Measurements from ENCODE around the gene DOCK3.
"Not testable (repeated sequence)": the region's sequence is repeated elsewhere in the genome, so short reads cannot be mapped to it uniquely, and the experiment has no call there.

Gene DOCK3

DNA sequence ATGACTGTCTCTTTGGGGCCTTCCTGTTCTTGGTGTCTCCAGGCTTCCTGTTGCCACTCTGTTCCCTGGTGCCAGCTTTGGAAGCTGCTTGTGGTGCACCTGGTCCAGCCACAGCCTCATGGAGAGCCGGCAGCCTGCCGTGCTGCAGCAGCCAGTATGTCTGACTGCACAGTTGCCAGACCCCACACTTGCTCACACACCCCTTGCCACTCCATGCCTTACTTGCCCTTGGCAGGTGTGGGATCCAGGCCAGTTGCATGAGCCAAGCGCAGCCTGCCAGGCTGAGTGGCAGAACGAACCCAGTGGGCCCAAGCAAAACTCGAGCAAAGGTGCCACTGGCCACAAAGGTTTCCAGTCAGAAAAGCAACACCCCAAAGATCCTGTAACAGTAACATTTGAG is 309.2 kb downstream of the DOCK3 start:
- DNase-seq (ENCODE audit: low spot score) = no peak

DNA sequence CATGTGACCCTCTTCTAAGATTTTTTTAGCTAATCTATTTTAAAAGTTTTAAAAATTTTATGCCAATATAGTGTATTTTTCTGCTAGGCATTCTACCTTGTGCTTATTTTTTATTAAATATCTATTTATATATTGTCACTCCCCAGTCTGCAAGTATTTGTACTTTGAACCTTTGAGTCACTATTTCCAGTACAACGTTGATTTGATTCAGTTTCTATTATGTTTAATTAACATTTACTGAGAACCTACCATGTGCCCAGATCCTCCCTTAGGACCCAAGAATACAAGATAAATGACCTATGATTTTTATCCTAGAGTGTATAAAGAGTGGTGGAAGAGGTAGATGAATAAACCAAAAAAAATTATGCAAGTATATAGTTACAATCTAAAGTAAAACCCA is 311.2 kb downstream of the DOCK3 start:
- DNase-seq (ENCODE audit: low spot score) = no peak

DNA sequence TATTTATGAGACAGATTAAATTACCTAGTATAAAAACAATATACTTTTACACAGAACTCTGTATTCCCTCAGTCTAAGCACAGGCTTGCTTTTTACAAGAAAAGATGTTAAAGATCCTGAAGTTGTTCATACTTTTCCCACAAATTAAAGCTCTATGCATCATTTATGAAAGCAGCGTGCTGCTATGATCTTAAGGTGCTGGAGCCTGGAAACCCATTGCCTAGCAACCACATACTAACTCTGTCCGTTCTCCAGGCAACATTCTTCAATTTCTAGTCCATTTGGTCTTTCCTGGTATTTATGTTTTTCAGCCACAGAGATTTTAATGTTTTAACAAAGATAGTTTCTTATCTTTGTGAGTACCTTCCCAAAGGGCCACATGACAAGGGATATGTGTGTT is 312.0 kb downstream of the DOCK3 start:
- DNase-seq (ENCODE audit: low spot score) = no peak

DNA sequence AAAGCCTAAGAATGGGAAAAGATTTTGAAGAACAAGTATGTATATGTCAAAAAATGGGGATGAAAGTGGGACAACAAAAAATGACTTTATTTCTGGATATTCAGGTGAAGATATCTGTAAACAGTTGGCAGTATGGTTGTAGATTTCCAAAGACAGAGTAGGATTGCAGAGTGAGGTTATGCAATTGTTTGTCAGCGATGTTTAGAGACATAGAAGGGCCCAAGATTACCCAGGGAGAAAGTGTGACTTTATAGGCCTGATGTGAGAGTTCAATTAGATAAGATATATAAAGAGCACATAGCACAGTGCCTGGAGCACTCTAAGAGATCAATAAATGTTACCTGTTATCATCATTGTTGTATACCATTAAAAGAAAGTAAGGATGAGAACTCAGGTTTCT is 319.8 kb downstream of the DOCK3 start:
- no peak for DNase-seq (ENCODE audit: low spot score)

DNA sequence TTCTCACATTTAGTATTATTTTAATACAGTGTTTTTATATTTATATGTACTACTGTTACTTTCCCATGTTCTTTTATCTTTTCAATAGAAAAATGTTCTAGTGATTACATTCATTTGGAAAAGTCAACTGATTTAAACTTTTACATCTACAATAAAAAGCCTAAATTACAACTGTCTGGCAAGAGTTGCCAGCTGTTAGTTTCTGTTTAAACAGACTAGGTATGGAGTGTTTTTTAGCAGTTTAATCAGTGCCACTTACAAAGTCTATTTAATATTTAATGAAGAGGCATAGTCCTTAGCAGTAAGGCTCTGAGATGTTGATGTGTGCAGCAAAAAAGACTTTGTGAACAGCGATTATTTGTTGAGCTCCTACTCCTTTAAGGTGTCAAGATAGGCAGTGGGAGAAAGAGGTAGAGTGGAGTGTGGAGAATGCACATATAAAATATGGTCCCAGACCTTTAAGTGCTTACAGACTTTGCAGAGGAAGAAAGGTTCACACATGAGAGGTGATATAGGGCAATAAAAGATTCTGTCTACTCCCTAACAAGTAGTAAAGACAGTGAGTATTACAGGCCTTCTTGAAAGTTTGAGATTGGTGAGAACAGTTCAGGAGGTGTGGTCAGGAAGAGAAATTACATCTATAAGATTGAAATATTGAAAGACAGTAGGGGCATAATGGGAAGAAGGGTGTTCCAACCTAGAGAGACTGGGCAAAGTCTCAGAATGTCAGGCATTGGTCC is 320.5 kb downstream of the DOCK3 start:
- DNase-seq (ENCODE audit: low spot score) = no peak

DNA sequence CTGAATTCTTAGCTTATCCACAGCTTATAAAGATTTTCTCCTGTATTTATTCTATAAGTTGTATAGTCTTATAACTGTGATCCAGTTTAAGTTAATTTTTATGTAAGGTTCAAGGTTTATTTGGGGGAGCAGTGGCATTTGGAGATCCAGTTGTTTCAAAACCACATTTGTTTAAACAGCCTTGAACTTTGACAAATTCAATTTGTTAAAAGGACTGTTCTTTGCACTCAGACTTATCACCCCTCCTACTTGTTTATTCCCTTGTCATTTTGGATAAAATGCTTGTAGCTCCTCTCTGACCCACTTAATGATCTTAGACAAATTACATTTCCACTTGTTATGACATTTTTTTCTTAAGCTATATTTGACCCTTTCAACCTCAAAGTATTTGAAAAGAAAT is 327.8 kb downstream of the DOCK3 start:
- no peak for DNase-seq (ENCODE audit: low spot score)

DNA sequence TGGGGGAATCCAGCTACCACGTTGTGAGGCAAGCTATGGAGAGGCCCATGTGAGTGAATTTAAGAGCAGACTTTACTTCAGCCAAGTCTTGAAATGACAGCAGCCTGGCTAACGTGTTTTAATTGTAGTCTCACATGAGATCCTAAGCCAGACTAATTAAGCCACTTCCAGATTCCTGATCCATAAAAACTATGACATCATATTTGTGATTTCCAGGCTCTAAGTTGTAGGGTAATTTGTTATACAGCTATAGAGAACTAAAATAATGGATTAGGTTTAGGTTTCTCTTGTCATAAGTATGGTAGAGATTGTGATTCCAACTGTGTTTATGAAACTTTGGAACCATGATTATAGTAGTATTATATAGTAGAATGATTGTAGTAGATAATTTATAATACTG is 329.5 kb downstream of the DOCK3 start:
- DNase-seq (ENCODE audit: low spot score) = no peak

DNA sequence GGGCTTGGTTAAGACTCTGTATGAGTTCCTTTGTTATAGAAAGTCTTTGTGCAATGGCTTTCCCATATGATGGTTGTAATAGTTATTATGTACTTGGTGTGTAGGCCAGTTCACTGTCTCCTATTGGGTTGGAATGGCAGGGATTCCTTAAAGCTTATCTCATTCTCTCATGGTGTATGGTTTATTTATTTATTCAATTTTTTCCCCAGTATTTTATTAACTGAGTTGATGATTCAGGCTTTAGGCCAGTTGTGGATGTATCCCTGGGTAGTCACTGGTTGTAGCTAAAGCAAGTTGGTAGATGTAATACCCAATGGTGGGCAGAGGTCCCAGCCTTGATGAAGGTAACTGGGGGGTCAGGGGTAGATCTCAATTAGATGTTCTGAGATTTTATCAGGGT is 349.4 kb downstream of the DOCK3 start:
- DNase-seq (ENCODE audit: low spot score) = no peak

DNA sequence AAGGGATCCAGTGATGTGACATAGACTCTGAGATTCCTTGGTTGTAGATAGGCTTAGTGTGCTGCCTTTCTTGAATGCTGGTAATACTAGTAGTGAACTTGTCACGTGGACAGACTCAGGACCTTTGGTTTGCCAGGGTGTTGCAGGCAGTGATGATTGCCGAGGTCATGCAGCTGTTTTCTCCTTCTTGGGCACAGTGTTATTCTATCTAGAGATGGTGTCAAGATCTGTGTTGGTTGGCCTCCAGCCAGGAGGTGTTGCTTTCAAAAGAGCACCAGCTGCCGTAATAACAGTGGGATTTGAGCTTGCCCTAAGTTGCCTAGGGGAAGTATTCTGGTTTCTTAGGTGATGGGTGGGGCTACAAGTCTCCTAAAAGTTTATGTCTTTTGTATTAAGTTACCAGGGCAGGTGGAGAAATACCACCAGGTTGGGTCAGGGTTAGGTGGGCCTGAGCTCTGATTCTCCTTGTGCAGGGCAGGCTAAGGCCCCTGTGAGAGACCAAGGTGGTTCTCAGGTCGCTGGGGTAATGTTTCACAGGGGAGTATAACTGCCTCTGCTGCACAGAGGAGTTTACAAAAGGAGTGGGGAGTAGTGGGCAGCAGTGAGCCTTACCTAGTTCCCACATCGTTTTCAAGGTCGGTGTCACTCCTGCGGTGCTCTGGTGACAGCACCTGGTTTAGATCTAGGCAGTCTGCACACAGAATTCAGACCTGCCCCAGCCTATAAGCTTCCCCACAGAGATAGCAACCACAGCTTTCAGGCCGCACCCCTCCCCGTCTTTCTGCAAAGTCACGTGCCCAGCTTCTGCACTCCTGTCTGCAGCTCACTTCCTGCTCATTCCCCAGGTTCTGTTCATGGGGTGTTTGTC is 350.3 kb downstream of the DOCK3 start:
- DNase-seq (ENCODE audit: low spot score) = no peak

DNA sequence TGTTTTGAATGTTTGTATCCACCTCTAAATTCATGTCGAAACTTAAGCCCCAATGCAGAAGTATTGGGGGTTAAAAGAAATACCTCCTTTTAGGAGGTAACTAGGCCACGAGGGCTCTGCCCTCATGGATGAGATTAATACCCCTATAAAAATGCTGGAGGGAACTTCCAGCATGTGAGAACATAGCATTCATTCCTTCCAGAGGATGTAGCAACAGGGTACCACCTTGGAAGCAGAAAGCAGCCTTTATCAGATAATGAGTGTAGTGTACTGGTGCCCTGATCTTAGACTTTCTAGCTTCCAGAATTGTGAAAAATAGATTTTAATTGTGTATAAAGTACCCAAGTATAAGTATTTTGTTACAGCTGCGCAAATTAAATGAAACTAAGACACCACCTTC is 356.9 kb downstream of the DOCK3 start:
- DNase-seq (ENCODE audit: low spot score) = no peak

DNA sequence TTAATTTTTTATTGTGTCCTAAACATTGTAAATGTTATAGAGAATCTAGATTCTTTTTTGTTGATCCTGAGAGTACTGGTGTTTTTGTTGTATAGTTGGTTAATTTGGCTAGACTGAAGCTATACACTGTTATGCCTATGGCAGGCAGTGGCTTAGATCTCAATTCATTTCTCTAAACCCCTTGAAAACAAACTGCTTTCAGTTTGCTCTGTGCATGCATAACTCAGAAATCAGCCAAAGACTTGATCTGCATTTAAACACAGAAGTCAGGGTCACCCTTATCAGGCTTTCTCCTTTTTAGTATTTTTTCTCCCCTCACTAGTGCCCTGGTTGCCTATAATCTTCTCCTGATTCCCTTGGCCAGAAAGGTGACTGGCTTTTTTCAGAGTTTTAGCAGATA is 360.9 kb downstream of the DOCK3 start:
- no peak for DNase-seq (ENCODE audit: low spot score)

DNA sequence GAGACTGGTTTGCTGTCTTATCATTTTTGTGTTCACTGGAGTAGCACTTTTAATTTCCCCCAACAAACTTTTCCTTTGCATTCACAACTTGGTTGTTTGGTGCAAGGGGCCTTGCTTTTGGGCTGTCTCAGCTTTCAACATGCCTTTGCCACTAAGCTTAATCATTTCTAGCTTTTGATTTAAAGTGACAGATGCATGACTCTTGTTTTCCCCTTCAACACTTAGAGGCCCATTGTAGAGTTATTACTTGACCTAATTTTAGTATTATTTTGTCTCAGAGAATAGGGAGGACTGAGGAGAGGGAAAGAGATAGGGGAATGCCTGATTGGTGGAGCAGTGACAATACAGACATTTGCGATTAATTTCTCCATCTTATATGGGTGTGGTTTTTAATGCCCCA is 370.3 kb downstream of the DOCK3 start:
- no peak for DNase-seq (ENCODE audit: low spot score)

DNA sequence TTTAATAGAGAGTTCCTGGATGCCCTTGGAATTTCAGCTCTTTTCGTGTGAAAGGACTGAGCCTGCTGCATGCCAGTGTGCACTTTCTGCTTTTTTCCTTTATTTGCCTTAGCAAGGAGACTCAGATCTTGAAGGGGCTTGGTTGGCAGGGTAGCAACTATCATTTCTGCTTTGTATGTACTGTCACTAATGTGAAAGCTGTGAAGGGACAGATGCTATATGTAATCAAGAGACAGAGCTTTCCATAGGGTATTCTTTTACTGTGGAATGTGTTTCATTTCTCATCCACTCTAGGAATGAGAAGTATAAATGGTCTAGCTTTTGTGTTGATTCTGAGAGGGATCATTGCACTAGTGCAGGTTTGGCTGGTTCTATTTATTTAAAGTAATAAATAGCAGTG is 377.8 kb downstream of the DOCK3 start:
- DNase-seq (ENCODE audit: low spot score) = no peak

DNA sequence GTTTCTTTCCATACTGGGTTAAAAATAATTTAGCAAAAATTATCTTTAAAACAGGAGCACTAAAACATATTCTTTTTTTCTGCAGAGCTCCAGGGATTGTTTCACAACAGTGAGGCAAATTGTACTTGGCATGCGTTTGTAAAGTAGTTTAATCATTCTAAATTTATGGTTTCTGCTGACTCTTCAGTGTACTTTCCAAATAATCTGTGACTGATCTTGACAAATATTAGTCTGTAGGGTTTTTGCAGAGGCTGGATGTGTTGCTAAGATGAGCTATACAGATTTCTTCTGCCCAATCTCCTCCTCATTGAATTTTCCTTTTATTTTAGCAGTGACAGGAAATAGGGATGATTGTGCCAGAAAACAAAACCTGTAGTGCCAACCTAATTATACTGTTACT is 382.4 kb downstream of the DOCK3 start:
- no peak for DNase-seq (ENCODE audit: low spot score)

DNA sequence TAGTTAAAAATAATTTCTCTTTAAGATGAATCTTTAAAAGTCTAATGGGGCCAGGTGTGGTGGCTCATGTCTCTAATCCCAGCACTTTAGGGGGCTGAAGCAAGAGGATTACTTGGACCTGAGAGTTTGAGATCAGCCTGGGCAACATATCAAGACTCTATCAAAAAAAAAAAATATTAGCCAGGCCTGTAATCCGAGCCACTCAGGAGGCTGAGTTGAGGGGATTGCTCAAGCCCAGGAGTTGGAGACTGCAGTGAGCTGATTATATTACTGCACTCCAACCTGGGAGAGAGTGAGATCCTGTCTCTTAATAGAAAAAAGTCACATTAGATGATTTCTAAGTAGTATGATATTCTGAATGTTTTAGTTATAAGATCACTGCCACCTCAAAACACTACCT is 388.3 kb downstream of the DOCK3 start:
- DNase-seq (ENCODE audit: low spot score) = no peak

DNA sequence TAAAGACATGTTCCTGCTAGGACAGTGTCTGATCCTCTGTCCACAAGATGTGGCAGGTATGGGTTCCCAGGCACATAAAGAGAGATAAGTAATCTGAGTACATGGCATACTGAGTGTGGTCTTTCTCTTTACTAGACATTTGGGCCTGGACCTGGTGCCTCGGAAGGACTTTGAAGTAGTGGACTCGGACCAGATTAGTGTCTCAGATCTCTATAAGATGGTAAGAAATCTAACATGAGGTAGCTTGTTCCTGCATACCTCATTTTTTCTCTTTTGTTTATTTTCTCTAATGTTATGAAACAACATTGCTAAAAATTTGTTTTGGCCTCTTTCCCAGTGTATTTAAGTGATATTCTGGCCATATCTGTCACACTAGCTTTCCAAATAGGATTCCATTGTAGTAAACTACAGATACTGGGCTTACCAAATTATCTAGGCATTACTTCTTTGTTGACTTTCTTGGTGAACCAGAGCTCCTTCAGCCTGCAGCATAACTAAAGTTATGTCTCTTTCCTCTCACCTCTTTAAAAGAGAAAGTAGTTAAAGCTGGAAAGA is 400.6 kb downstream of the DOCK3 start:
- no peak for DNase-seq (ENCODE audit: low spot score)

DNA sequence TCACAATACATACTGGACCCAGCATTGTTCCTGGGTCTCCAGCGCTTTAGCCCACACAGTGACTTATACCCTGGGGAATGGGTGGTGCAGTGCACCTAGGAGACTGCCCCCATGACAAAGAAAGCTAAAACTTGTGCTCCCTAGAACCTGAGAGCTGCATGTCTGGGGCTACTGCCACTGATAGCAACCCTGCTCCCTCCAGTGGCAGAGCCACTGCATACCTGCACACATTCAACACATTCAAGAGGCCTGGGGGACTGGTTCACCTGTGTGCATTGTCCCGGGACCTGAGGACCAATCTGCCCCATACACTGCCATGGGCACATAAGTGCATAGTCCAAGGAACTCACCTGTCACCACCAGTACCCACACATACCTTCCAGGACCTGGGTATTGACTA is 407.6 kb downstream of the DOCK3 start:
- no peak for DNase-seq (ENCODE audit: low spot score)

DNA sequence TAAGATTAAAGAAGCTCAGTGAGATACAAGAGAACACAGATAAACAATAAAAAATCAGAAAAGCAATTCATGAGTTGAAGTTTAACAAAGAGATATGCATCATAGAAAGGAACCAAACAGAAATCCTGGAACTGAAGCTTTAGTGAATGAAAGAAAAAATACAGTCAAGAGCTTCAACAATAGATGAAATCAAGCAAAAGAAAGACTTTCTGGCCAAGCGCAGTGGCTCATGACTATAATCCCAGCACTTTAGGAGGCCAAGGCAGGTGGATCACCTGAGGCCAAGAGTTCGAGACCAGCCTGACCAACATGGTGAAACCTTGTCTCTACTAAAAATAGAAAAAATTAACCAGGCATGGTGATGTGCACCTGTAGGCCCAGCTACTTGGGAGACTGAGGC is 408.8 kb downstream of the DOCK3 start:
- DNase-seq (ENCODE audit: low spot score) = no peak

DNA sequence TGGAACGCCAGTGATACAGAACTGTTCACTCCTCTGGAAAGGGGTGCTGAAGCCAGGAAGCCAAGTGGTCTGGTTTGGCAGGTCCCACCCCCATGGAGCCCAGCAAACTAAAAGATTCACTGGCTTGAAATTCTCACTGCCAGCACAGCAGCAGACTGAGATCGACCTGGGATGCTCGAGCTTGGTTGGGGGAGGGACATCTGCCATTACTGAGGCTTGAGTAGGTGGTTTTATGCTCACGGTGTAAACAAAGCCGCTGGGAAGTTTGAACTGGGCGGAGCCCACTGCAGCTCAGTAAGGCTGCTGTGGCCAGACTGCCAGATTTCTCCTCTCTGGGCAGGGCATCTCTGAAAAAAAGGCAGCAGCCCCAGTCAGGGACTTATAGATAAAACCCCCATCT is 417.4 kb downstream of the DOCK3 start:
- not testable (repeated sequence) for DNase-seq (ENCODE audit: low spot score)

DNA sequence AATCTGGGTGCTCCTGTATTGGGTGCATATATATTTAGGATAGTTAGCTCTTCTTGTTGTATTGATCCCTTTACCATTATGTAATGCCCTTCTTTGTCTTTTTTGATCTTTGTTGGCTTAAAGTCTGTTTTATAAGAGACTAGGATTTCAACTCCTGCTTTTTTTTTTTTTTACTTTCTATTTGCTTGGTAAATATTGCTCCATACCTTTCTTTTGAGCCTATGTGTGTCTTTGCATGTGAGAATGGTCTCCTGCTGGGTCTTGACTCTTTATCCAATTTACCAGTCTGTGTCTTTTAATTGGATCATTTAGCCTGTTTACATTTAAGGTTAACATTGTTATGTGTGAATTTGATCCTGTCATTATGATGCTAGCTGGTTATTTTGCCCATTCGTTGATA is 420.1 kb downstream of the DOCK3 start:
- DNase-seq (ENCODE audit: low spot score) = not testable (repeated sequence)

DNA sequence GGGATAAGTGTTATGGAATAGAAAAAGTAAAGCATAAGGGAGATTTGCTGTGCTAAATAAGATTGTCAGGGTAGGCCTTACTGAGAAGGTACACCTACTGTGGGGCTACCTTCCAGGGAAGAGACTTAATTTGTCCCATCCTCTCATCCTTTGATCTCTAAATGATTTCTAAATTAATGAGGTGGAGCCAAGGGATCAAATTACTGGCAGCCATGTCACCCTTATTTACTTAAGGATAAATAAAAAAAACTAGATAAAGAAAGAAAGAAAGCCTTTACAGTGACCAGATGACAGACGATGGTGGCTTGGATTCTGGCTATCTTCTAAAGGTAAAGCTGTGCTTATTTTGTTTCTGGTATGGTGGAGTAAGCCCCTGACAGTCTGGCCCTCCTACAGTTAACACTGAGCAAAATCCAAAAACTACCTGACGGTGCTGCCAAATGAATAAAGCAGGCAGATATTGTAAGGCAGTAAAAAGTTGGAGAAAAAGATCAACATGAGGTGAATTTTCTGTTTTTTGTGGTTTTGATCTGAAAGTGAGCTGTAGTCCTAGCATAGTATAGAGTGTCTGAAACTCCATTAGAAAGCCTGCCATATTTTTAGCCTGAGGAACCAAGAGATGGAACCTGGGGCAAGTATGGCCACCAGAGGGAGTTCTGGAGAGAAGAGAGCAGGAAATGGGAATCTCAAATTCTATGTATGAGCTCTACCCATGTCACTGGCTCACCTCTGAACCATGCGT is 425.2 kb downstream of the DOCK3 start:
- DNase-seq (ENCODE audit: low spot score) = peak; percentile 39

DNA sequence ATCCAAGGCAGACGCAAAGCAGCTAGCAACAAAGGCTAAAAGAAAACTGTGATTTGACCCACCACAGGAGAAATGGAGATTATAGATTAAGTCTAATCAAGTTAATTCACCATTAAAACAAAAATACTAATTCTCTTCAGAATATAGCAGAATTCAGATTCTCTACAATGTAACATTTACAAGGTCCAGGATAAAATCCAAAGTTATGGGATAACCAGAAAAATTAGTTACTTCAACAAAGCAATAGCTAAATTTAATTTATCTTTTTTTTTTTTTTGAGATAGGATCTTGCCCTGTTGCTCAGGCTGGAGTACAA is 425.8 kb downstream of the DOCK3 start:
- DNase-seq (ENCODE audit: low spot score) = no peak

DNA sequence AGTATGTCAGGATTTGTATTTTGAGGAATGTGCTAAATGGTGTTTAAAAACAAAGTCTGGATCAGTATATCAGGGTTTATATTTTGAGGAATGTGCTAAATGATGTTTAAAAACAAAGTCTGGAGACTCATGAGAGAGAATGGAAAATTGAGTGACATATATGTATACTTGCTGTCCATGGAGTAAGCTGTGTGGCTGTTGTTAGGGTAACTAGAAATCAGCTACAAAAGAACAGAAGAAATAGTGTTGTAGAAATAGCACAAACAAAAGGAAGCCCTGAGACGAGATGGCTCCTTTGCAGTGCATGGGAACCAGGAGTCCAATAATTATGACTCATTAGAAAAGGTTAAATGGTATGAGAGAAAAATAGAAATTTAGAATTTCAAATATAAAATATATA is 427.7 kb downstream of the DOCK3 start:
- no peak for DNase-seq (ENCODE audit: low spot score)
